Activated CD8-positive, alpha-beta T cell treated with anti-CD3 and anti-CD28 coated beads, Interleukin-2, amount 10 ng/mL, durations not matched to agents 7 days and 5 days (primary cell): ENCODE results near the gene CADM1. TPM values are rescaled to one million over a fixed set of nuclear protein-coding genes. Genes with fewer than 3 reads are reported as not detected.

Experiments used
- ATAC-seq: fragments of 150-1000 bp; cut with Tn5 transposase; one replicate; pipeline ENCODE4 v1.10.0; 2021; ENCODE audit warnings: moderate library complexity
- CTCF ChIA-PET: fragments of 350-600 bp; sonication (Branson Sonifier 250); formaldehyde crosslinking; loops from one replicate; lab custom pipeline; 2021; ENCODE audit warnings: antibody characterized with exemption; lab: Charles Lee
- POLR2A ChIA-PET: fragments of 350-600 bp; sonication (Branson Sonifier 250); formaldehyde crosslinking; loops from one replicate; lab custom pipeline; 2021; ENCODE audit warnings: antibody characterized with exemption; lab: Charles Lee
- DNase-seq: peaks from one replicate; pipeline ENCODE4 v3.0.0-alpha.2; 2020
- H3K27ac Mint-ChIP-seq: one replicate; pipeline ENCODE4 v1.8.0; 2021; ENCODE audit warnings: mild to moderate bottlenecking, mixed read lengths
- H3K27me3 Mint-ChIP-seq: one replicate; pipeline ENCODE4 v1.8.0; 2021; ENCODE audit warnings: low read depth, mixed read lengths
- H3K36me3 Mint-ChIP-seq: one replicate; pipeline ENCODE4 v1.8.0; 2021; ENCODE audit warnings: low read depth, mixed read lengths
- H3K4me1 Mint-ChIP-seq: one replicate; pipeline ENCODE4 v1.8.0; 2021; ENCODE audit warnings: low read depth, mixed read lengths
- H3K4me3 Mint-ChIP-seq: one replicate; pipeline ENCODE4 v1.8.0; 2021; ENCODE audit warnings: mild to moderate bottlenecking, mixed read lengths
- H3K9me3 Mint-ChIP-seq: one replicate; pipeline ENCODE4 v1.8.0; 2022; ENCODE audit warnings: mixed read lengths; ENCODE audit not compliant: insufficient read depth
- total RNA-seq, 2 experiments: library from RNA; stranded (reverse); gene quantifications; one replicate each; pipeline ENCODE4 v1.2.3, GENCODE V29; 2021

Gene CADM1
- total RNA-seq, 2 experiments from 2014 or later = 0.31 to 0.74 TPM

- Mint-ChIP-seq H3K4me3 (no peak overlapping the region), H3K36me3 (no peaks in the 10 kb centered on the region), H3K4me1 (no peaks in the 10 kb centered on the region), H3K9me3 (no peaks in the 10 kb centered on the region), H3K27me3 (no peaks in the 10 kb centered on the region), H3K27ac (no peak overlapping the region)
- no peak for DNase-seq
- ChIA-PET CTCF (no interaction called here), POLR2A (no interaction called here)
- ATAC-seq = no peak
Observed at GRCh38 chr11:115269191-115269950, 234.8 kb downstream of the CADM1 start.

- POLR2A ChIA-PET = no interaction called here
- DNase-seq = no peak
Observed at GRCh38 chr11:115267871-115268270, 236.3 kb downstream of the CADM1 start.

GRCh38 chr11:115267238-115267781 lies 236.9 kb downstream of the CADM1 start:
- Mint-ChIP-seq H3K27ac (no peak overlapping the region), H3K27me3 (no peaks in the 10 kb centered on the region), H3K4me1 (no peaks in the 10 kb centered on the region), H3K9me3 (no peaks in the 10 kb centered on the region), H3K36me3 (no peaks in the 10 kb centered on the region), H3K4me3 (no peak overlapping the region)
- POLR2A ChIA-PET = no interaction called here
- CTCF ChIA-PET = no interaction called here
- no peak for DNase-seq
- ATAC-seq = no peak

More at GRCh38 chr11:115267871-115268270, 236.3 kb downstream of the CADM1 start:
- CTCF ChIA-PET = no interaction called here
- H3K4me1 Mint-ChIP-seq = no peaks in the 10 kb centered on the region
- H3K9me3 Mint-ChIP-seq = no peaks in the 10 kb centered on the region
- ATAC-seq = no peak
- H3K36me3 Mint-ChIP-seq = no peaks in the 10 kb centered on the region
- H3K4me3 Mint-ChIP-seq = no peak overlapping the region
- H3K27ac Mint-ChIP-seq = no peak overlapping the region
- H3K27me3 Mint-ChIP-seq = no peaks in the 10 kb centered on the region

GRCh38 chr11:115266066-115266639 lies 238.1 kb downstream of the CADM1 start:
- no peak overlapping the region for H3K27ac Mint-ChIP-seq
- H3K9me3 Mint-ChIP-seq = no peaks in the 10 kb centered on the region
- ChIA-PET POLR2A (no interaction called here), CTCF (no interaction called here)
- no peak for DNase-seq
- no peaks in the 10 kb centered on the region for H3K4me1 Mint-ChIP-seq
- no peak for ATAC-seq
- no peak overlapping the region for H3K4me3 Mint-ChIP-seq
- H3K36me3 Mint-ChIP-seq = no peaks in the 10 kb centered on the region
- H3K27me3 Mint-ChIP-seq = no peaks in the 10 kb centered on the region

GRCh38 chr11:115263799-115264656 lies 240.2 kb downstream of the CADM1 start:
- ChIA-PET POLR2A (no interaction called here), CTCF (no interaction called here)
- Mint-ChIP-seq H3K36me3 (no peaks in the 10 kb centered on the region), H3K27ac (no peak overlapping the region), H3K4me1 (no peaks in the 10 kb centered on the region), H3K9me3 (no peaks in the 10 kb centered on the region), H3K27me3 (no peaks in the 10 kb centered on the region), H3K4me3 (no peak overlapping the region)
- ATAC-seq (no peak), DNase-seq (no peak)

- POLR2A ChIA-PET = no interaction called here
- H3K4me3 Mint-ChIP-seq = no peak overlapping the region
- CTCF ChIA-PET = no interaction called here
Observed at GRCh38 chr11:115258216-115258615, 246.0 kb downstream of the CADM1 start.

GRCh38 chr11:115257678-115258077 lies 246.5 kb downstream of the CADM1 start:
- no peaks in the 10 kb centered on the region for H3K9me3 Mint-ChIP-seq

More at GRCh38 chr11:115258216-115258615, 246.0 kb downstream of the CADM1 start:
- no peaks in the 10 kb centered on the region for H3K27me3 Mint-ChIP-seq
- H3K4me1 Mint-ChIP-seq = no peaks in the 10 kb centered on the region
- no peaks in the 10 kb centered on the region for H3K9me3 Mint-ChIP-seq
- DNase-seq (no peak), ATAC-seq (no peak)
- no peak overlapping the region for H3K27ac Mint-ChIP-seq
- no peaks in the 10 kb centered on the region for H3K36me3 Mint-ChIP-seq

GRCh38 chr11:115257270-115257669 lies 246.9 kb downstream of the CADM1 start:
- CTCF ChIA-PET = no interaction called here
- Mint-ChIP-seq H3K9me3 (no peaks in the 10 kb centered on the region), H3K27ac (no peak overlapping the region), H3K4me3 (no peak overlapping the region), H3K27me3 (no peaks in the 10 kb centered on the region), H3K36me3 (no peaks in the 10 kb centered on the region), H3K4me1 (no peaks in the 10 kb centered on the region)
- DNase-seq = no peak
- no peak for ATAC-seq
- POLR2A ChIA-PET = no interaction called here

More at GRCh38 chr11:115257678-115258077, 246.5 kb downstream of the CADM1 start:
- H3K4me3 Mint-ChIP-seq = no peak overlapping the region
- ChIA-PET POLR2A (no interaction called here), CTCF (no interaction called here)
- H3K4me1 Mint-ChIP-seq = no peaks in the 10 kb centered on the region
- no peak for ATAC-seq
- H3K27me3 Mint-ChIP-seq = no peaks in the 10 kb centered on the region
- no peak overlapping the region for H3K27ac Mint-ChIP-seq
- no peak for DNase-seq
- H3K36me3 Mint-ChIP-seq = no peaks in the 10 kb centered on the region

GRCh38 chr11:115256397-115257197 lies 247.6 kb downstream of the CADM1 start:
- H3K27ac Mint-ChIP-seq = peak overlapping the region; percentile 61
- no peak overlapping the region for H3K4me3 Mint-ChIP-seq
- ChIA-PET CTCF (no interaction called here), POLR2A (no interaction called here)
- DNase-seq (no peak), ATAC-seq (no peak)
- no peaks in the 10 kb centered on the region for H3K4me1 Mint-ChIP-seq
- H3K36me3 Mint-ChIP-seq = no peaks in the 10 kb centered on the region
- H3K9me3 Mint-ChIP-seq = no peaks in the 10 kb centered on the region
- H3K27me3 Mint-ChIP-seq = no peaks in the 10 kb centered on the region

- POLR2A ChIA-PET = no interaction called here
- no peaks in the 10 kb centered on the region for H3K4me1 Mint-ChIP-seq
- no peaks in the 10 kb centered on the region for H3K9me3 Mint-ChIP-seq
- no peaks in the 10 kb centered on the region for H3K27me3 Mint-ChIP-seq
- no peaks in the 10 kb centered on the region for H3K36me3 Mint-ChIP-seq
- CTCF ChIA-PET = no interaction called here
- H3K4me3 Mint-ChIP-seq = no peak overlapping the region
- no peak for ATAC-seq
- DNase-seq = no peak
- H3K27ac Mint-ChIP-seq = no peak overlapping the region
Observed at GRCh38 chr11:115255006-115255762, 249.0 kb downstream of the CADM1 start.

- no peak overlapping the region for H3K4me3 Mint-ChIP-seq
- ATAC-seq = no peak
- H3K9me3 Mint-ChIP-seq = no peaks in the 10 kb centered on the region
- no peaks in the 10 kb centered on the region for H3K4me1 Mint-ChIP-seq
- no peaks in the 10 kb centered on the region for H3K36me3 Mint-ChIP-seq
- DNase-seq = no peak
- ChIA-PET POLR2A (no interaction called here), CTCF (no interaction called here)
- no peaks in the 10 kb centered on the region for H3K27me3 Mint-ChIP-seq
- no peak overlapping the region for H3K27ac Mint-ChIP-seq
Observed at GRCh38 chr11:115251126-115251525, 253.1 kb downstream of the CADM1 start.
